WERI-Rb-1 (cell line): ENCODE data around the gene UTS2.

ENCODE experiments used
- DNase-seq: peaks from one replicate; pipeline ENCODE4 v3.0.0-alpha.2; 2020
- H3K27ac ChIP-seq: fragments of 250-450 bp; sonication (Bioruptor Pico); 2 replicates; pipeline ENCODE4 v1.5.1; 2020; ENCODE audit warnings: mild to moderate bottlenecking, moderate library complexity
- H3K27me3 ChIP-seq: fragments of 250-450 bp; sonication (Bioruptor Pico); 2 replicates; pipeline ENCODE4 v1.5.1; 2021; ENCODE audit warnings: mild to moderate bottlenecking, low read depth, moderate library complexity; ENCODE audit not compliant: insufficient read depth, severe bottlenecking
- H3K36me3 ChIP-seq: fragments of 250-450 bp; sonication (Bioruptor Pico); 2 replicates; pipeline ENCODE4 v1.5.1; 2020; ENCODE audit warnings: mild to moderate bottlenecking, moderate library complexity
- H3K4me3 ChIP-seq: 2 replicates; pipeline ENCODE4 v1.5.1; 2011; ENCODE audit warnings: low read depth, mild to moderate bottlenecking, control low read depth, low read length
- H3K9me3 ChIP-seq: fragments of 250-450 bp; sonication (Bioruptor Pico); 2 replicates; pipeline ENCODE4 v1.5.1; 2021; ENCODE audit warnings: mild to moderate bottlenecking, moderate library complexity; ENCODE audit not compliant: severe bottlenecking
- TF ChIP-seq, protein P1 (sequence below): IDR thresholded peaks from 2 replicates; pipeline ENCODE4 v1.5.1; 2011; ENCODE audit warnings: low read depth, mild to moderate bottlenecking, control low read depth, inconsistent platforms, low read length

UTS2 gene

DNA sequence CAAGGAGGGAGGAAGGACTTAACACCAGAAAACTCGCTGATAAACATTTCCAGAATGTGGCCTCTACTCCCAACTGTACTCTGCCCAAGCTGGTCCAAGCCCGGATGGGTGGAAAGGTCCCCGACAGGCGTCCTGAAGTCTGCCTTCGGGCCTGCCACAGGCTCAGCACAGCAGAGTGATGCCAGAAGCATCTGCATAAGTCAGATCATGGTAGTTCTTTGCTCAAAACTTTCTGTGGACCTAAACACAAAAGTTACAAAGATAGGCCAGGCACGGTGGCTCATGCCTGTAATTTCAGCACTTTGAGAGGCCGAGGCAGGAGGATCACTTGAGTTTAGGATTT, 790 bp upstream of the UTS2 start:
- H3K4me3 ChIP-seq, result no peak overlapping the region
- H3K27ac ChIP-seq, result no peak overlapping the region
- H3K9me3 ChIP-seq, result no peaks in the 10 kb centered on the region
- no peak for DNase-seq
- TF ChIP-seq, protein P1, sequence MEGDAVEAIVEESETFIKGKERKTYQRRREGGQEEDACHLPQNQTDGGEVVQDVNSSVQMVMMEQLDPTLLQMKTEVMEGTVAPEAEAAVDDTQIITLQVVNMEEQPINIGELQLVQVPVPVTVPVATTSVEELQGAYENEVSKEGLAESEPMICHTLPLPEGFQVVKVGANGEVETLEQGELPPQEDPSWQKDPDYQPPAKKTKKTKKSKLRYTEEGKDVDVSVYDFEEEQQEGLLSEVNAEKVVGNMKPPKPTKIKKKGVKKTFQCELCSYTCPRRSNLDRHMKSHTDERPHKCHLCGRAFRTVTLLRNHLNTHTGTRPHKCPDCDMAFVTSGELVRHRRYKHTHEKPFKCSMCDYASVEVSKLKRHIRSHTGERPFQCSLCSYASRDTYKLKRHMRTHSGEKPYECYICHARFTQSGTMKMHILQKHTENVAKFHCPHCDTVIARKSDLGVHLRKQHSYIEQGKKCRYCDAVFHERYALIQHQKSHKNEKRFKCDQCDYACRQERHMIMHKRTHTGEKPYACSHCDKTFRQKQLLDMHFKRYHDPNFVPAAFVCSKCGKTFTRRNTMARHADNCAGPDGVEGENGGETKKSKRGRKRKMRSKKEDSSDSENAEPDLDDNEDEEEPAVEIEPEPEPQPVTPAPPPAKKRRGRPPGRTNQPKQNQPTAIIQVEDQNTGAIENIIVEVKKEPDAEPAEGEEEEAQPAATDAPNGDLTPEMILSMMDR, result no peak
- H3K27me3 ChIP-seq, result no peaks in the 10 kb centered on the region
- no peaks in the 10 kb centered on the region for H3K36me3 ChIP-seq

DNA sequence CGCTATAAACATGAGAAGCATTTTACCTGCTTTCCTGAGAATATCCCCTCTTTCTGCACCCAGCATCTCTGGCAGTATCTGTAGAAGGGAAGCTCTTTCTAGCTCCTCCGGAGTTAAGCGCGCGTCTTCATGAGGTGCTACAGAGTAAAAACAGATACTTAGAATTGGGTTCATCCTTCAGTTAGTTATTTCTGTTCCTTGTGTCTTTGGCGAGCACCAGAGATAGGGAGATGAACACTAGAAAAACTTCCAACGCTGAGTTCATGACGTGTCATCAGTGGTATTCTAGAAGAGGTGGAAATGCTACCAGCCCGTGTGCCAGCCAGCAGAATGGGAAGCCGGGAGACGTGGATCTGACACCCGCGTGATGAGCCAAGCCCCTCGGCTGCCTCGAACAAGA, 2.1 kb downstream of the UTS2 start:
- DNase-seq, result no peak
- Histone ChIP-seq H3K36me3 (no peaks in the 10 kb centered on the region), H3K9me3 (no peaks in the 10 kb centered on the region), H3K27ac (no peak overlapping the region), H3K4me3 (no peak overlapping the region), H3K27me3 (no peaks in the 10 kb centered on the region)
- TF ChIP-seq, protein P1, result no peak

DNA sequence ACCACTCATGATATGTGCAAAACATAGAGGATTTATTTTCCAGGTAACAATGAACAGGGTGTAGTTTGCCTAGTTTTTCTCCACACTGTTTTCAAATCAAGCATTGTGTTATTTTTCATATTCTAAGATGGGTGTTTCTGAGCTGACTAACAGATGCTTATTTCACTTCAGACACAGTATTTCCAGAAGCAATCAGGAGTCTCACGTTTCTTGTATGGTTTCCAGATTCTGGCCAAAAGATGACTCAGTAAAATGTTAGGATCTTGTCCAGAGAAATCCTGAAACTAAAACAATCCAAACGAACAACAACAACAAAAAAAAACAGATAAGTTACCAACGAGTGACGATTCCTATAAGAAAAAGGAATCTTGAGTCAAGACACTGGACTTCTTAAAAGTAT, 5.3 kb downstream of the UTS2 start:
- Histone ChIP-seq H3K27ac (no peak overlapping the region), H3K27me3 (no peaks in the 10 kb centered on the region), H3K36me3 (peaks cover 10% of the 10 kb centered on the region), H3K4me3 (no peak overlapping the region), H3K9me3 (no peaks in the 10 kb centered on the region)
- no peak for DNase-seq
- TF ChIP-seq, protein P1, result no peak

DNA sequence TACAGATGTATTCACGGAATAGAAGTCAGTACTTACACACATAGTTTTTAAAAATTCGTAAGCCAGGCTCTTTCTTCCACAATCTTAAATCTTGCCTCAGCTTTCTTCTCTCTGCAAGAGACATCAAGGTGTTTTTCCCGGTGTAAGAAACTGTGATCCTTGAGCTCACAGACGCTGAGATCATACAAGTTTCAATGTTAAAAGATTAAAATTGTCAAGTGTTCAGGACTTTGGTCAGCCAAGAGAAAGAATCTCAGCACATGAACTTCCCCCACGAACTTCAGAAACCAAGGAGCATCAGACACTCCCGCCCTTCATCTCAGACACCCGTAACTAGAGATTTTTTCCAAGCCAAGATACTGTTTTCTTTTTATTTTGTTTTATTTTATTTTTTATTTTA, 6.2 kb downstream of the UTS2 start:
- no peak for DNase-seq
- no peak overlapping the region for H3K27ac ChIP-seq
- TF ChIP-seq, protein P1, result no peak

DNA sequence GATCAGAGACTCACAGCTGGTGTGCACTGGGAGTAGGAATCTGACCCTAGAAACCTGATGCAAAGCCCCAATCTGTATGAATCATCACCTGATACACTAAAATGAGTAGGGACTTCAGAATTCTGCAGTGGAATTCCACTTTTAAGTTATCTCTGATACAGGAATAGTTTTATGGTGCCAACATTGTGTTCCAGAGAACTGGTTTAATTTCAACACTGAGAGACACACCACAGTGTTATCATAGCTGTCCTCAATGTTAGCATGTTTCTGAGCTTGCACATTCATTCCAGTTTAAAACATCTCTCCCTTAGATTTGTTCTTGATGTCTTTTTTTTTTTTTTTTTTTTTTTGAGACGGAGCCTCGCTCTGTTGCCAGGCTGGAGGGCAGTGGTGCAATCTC, 7.1 kb downstream of the UTS2 start:
- Histone ChIP-seq H3K27ac (no peak overlapping the region), H3K36me3 (peaks cover 20% of the 10 kb centered on the region), H3K4me3 (no peak overlapping the region), H3K27me3 (no peaks in the 10 kb centered on the region), H3K9me3 (no peaks in the 10 kb centered on the region)
- no peak for DNase-seq
- TF ChIP-seq, protein P1, result no peak

More for the DNA sequence above, 6.2 kb downstream of the UTS2 start:
- Histone ChIP-seq H3K27me3 (no peaks in the 10 kb centered on the region), H3K36me3 (peaks cover 16% of the 10 kb centered on the region), H3K9me3 (no peaks in the 10 kb centered on the region), H3K4me3 (no peak overlapping the region)

DNA sequence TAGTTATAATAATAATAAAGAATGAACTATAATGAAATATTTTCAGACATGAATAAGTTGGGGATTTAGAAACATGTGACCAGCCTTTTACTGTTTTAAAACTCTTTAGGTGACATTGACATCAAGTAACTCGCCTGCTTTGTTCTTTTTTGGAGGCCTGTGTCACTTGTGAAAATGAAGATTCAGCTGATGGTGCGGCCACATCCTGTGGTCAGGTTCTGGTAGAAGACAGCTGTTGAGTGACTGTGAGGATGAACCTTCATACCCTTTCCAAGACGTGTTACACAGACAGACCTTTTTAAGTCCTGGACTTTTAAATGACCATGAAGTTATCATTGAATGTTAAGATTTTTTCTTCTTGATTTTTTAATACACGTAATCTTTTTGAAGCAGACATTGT, 10.3 kb downstream of the UTS2 start:
- H3K27ac ChIP-seq, result no peak overlapping the region
- DNase-seq, result no peak
- H3K4me3 ChIP-seq, result no peak overlapping the region
- TF ChIP-seq, protein P1, result no peak
- peaks cover 45% of the 10 kb centered on the region for H3K36me3 ChIP-seq
- H3K27me3 ChIP-seq, result no peaks in the 10 kb centered on the region
- no peaks in the 10 kb centered on the region for H3K9me3 ChIP-seq
